Stimulated activated naive CD4-positive, alpha-beta T cell treated with Interleukin-2 at 50 U/mL for 16 hours (primary cell): ENCODE measurements around the gene TBPL1.
"Not testable (repeated sequence)": the region's sequence is repeated elsewhere in the genome, so short reads cannot be mapped to it uniquely, and the experiment has no call there.

Experiments used
- DNase-seq: peaks from one replicate; lab custom pipeline; 2025; lab: John Stamatoyannopoulos, UW

Gene TBPL1

GRCh38 chr6:133973109-133973971, 20.3 kb downstream of the TBPL1 start:
- no peak for DNase-seq

DNA sequence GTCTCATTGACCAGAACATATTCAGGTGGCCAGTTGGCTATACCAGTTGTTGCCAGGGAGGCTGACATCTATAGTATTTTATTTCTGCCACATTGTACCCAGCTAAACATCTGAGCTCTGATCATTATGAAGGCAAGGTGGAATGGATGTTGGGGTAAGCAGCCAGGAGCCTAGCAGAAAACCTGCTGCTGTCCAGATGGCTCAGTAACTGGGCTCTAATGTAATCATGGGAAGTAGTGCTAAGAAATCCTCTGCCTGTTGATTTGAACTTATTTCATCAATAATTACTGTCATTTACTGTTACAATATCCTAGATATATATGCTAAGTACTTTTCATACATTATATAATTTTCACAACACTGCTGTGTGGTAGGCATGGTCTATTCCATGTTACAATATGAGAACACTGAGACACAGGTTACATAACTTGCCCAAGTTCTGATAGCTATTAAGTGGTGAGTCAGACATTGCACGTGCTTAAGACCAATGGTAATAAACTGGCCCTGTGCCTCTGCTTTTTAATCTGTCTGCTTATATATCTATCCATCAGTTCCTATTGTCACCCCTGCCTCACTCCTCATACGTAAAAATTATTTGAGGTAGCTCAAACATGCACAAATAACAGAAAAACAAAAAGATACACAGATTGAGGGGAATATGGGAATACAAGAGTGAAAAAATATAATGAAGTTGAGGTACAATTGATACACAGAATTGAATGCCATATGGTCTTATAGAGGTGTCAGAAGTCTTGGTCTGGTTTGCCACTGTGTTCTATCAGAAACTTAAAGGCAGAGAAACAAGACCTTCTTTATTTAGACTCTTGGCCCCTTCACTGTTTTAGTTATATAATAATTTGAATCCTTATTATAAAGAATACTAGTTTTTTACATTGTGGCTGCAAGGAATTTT, 25.2 kb downstream of the TBPL1 start:
- no peak for DNase-seq

GRCh38 chr6:133978896-133979240, 25.8 kb downstream of the TBPL1 start:
- DNase-seq, result no peak

DNA sequence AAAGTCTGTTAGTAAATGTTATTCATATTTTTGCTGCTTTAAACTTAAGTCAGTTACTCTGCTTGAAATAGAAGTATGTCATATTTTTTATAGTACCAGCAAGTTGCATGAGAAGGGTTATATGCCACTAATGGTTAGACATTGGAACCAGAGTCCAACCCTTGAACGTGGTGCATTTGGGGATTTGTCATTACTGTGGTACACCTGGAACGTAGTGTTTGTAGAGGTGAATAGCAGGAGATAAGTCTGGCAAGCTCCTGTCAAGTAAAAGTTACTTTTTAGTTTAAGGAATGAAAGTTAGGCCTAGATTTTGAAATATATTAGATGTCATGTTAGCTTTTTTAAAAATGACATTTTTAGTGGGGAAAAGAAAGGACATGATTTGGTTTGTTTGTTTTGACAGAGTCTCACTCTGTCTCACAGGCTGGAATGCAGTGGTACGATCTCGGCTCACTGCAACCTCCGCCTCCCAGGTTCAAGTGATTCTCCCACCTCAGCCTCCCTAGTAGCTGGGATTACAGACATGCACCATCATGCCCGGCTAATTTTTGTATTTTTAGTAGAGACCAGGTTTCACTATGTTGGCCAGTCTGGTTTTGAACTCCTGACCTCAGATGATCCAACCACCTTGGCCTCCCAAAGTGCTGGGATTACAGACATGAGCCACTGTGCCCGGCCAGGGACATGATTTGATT, 26.4 kb downstream of the TBPL1 start:
- not testable (repeated sequence) for DNase-seq

- DNase-seq, result no peak
Observed at GRCh38 chr6:133980168-133980567, 27.1 kb downstream of the TBPL1 start.

DNA sequence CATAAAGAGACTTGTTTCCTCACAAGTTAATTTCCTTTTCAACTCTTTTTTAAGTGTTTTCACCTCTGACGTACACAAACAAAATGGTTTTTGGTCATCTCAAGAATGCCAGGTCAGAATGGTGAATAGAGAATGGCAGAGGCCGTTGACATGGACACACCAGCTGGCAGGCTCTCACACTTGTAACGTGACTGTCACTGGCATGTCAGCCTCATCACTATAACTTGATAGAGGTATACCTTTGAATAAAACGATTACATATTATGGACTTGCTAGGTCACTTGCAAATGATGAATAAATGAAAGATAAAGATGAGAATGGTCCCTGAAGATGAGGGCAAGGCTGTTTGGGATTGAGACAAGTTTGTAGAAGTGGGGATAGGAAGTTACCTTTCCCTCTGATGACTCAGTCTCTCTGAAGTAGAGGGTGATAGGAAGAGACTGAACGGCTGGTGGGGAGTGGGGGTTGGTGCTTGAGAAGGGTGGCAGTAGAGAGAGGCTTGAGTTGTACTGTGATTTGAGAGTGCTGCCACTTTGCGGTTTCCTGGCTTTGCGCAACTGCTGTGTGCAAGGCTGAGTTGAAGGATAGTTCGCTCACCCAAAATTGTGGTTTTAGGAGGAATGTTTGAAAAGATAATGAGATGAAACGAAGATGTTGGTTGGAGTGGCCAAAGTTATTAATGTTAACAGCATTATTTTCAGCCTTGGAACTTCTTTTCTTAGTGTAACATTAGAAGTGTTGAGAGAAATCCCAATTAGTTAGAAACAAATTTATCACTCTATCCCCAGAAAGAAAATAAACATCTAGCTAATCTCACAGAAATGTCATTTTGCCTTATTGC, 30.3 kb downstream of the TBPL1 start:
- peak; percentile 6 for DNase-seq

- DNase-seq, result no peak
Observed at GRCh38 chr6:133985970-133986369, 32.9 kb downstream of the TBPL1 start.

DNA sequence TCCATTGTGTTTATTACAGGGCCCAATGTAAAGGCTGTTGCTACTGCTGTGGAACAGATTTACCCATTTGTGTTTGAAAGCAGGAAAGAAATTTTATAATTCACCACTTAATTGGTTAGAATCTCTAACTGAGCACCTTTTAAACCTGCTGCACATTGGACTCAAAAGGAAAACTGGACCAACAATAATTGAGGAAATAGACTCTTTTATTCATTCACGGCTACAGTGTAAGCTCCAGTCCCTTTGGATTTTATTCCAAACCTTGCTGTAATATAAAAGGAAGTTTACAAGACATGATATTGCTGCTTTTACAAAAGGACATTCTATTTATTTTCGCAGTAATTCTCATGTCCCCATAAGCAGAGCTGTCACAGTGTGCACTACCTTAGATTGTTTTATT, 33.9 kb downstream of the TBPL1 start:
- DNase-seq, result no peak

GRCh38 chr6:133989525-133989924, 36.5 kb downstream of the TBPL1 start:
- no peak for DNase-seq

DNA sequence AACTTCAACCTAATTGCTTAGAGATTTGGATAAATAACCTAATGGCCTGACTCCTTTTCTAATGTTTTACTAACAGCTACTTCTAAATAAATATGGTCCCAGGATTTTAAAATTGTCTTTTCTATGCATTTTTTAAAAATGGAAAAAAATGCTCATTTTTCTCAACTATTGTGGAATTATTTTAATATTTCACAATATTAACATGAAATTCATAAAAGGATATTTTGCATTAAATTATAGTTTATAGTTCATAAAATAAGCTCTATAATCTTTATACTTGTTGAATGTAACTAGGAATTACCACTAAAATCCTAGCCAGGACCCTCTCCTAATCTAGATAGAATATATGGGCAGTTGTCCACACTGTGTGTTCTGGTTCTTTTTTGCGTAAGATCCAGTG, 37.3 kb downstream of the TBPL1 start:
- DNase-seq, result no peak

GRCh38 chr6:133991096-133991593, 38.1 kb downstream of the TBPL1 start:
- no peak for DNase-seq

DNA sequence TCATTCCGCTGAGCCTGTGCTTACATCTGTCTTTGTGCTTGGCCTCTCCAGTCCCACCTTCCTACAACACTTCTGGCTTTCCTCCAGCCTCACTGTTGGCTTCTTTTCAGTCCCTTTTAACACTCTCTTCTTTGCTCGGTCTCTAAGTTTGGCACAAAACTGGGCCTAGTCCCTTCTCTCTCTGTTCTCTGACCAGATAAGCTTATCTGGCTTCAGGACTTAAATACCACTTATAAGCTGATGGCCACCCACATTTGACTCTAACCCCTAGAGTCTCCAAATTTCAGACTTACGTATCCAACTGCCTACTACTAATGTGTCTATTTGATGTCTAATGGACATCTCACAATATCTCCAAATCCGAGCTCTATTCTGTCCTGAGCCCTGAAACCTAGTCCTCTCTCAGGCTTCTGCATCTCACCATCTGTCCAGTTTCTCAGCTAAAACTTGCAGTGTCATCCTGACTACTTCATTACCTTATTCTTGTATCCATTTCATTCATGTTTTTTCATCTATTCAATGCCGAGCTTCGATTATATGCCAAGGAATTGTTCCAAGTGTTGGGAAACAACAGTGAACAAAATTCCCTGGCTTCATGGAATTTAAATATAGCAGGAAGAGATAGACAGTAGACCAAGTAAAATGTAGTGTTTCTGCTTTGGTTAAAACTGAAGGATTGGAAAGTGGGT, 40.1 kb downstream of the TBPL1 start:
- no peak for DNase-seq

GRCh38 chr6:133995296-133995695, 42.3 kb downstream of the TBPL1 start:
- DNase-seq, result no peak

DNA sequence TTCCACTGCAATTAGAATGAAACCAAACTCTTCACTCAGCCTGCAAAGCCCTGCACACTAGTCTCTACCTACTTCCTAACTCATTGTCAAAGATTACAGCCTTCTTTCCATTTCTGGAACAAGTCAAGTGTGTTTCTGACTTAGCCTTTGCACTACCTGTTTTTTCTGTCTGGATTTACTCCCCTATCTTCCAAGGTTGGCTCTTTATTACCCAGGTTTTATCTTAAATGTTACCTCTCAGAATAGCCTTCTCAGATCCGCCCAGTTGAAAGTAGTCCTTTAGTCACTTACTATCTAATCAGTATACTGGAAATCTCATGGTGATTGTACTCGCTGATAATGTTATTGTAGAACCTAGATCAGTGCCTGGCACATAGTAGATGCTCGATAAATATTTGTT, 42.7 kb downstream of the TBPL1 start:
- no peak for DNase-seq

DNA sequence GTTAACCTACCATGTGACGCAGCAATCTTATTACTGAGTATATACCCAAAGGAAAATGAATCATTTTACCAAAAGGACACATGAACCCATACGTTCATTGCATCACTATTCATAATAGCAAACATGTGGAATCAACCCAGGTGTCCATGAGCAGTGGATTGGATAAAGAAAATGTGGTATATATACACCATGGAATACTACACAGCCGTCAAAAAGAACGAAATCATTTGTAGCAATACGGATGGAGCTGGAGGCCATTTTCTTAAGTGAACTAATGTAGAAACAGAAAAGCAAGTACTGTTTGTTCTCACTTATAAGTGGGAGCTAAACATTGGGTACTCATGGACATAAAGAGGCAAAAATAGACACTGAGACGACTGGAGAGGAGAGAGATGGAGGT, 44.2 kb downstream of the TBPL1 start:
- DNase-seq, result no peak

- no peak for DNase-seq
Observed at GRCh38 chr6:133999305-133999704, 46.3 kb downstream of the TBPL1 start.

DNA sequence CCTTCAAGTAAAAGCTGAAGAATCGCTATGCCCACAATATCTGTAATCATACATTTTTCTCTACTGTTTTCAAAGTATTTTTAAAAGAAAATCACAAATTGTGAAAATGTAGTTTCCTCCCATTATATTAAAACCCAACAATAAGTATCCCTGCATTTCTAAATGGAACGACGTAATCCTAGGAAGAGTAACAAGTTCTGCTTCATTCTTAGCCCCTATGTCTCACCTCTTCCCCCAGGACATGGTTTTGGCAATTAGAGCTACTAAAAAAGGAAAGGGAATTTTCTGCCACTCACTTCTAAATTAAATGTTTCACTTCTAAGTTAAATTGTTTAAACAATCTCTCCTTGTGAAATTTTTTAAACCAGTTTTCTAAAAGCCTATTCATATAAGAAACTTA, 47.4 kb downstream of the TBPL1 start:
- DNase-seq, result no peak

- no peak for DNase-seq
Observed at GRCh38 chr6:134002821-134003220, 49.8 kb downstream of the TBPL1 start.

DNA sequence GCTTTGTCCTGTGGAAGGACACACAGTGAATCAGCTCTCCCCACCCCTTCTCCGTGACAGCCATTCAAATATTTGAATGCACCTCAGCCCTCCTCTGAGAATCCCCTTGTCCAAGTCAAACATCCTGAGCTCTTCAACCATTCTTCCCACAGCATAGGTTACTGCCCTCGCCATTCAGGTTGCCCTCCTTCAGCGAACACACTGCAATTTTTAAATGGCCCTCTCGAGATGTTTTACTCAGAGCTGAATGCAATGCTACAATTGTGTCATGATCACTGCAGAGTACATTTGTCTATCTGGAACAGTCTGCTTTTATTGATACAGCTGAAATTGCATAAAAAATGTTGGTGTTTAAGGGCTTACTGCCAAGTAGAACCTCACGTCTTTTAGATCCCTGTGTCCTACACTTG, 50.5 kb downstream of the TBPL1 start:
- DNase-seq, result no peak

- DNase-seq, result no peak
Observed at GRCh38 chr6:134004714-134005113, 51.7 kb downstream of the TBPL1 start.

DNA sequence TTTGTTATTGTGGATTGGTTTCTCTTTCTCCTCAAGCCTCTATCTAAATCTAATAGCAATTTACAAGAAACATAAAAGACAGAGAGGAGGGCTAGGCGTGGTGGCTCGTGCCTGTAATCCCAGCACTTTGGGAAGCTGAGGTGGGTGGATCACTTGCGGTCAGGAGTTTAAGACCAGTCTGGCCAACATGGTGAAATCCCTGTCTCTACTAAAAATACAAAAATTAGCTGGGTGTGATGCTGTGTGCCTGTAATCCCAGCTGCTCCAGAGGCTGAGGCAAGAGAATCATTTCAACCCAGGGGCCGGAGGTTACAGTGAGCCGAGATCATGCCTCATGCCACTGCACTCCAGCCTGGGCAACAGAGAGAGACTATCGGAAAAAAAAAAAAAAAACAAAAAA, 52.8 kb downstream of the TBPL1 start:
- no peak for DNase-seq
